HG02610 (cell line): ENCODE data around the gene RAPGEF3.

Experiments
- ATAC-seq: cut with Tn5 transposase; IDR thresholded peaks from one replicate; pipeline ENCODE4 v1.9.1; 2021; ENCODE audit warnings: mild to moderate bottlenecking, moderate library complexity; ENCODE audit not compliant: unreplicated experiment

The RAPGEF3 gene

GRCh38 chr12:47704719-47705118 is 54.0 kb downstream of the RAPGEF3 start:
- ATAC-seq: no peak

GRCh38 chr12:47700263-47700662 is 58.4 kb downstream of the RAPGEF3 start:
- ATAC-seq: no peak

- no peak for ATAC-seq
Measured at GRCh38 chr12:47698631-47699030, 60.0 kb downstream of the RAPGEF3 start.

- no peak for ATAC-seq
Measured at GRCh38 chr12:47698055-47698454, 60.6 kb downstream of the RAPGEF3 start.

GRCh38 chr12:47689215-47689614 is 69.5 kb downstream of the RAPGEF3 start:
- ATAC-seq: no peak

GRCh38 chr12:47687636-47688035 is 71.0 kb downstream of the RAPGEF3 start:
- ATAC-seq: no peak

GRCh38 chr12:47686645-47687240 is 71.9 kb downstream of the RAPGEF3 start:
- no peak for ATAC-seq
